Astrocyte of the cerebellum (primary cell): Measurements from ENCODE around the gene TIMM10B.
"Not testable (repeated sequence)": the region's sequence is repeated elsewhere in the genome, so short reads cannot be mapped to it uniquely, and the experiment has no call there.

Source experiments
- DNase-seq: peaks from one replicate; pipeline ENCODE4 v3.0.0-alpha.2; 2011; ENCODE audit warnings: low read depth
- H3K4me3 ChIP-seq: 2 replicates; pipeline ENCODE4 v1.5.1; 2011; ENCODE audit warnings: mild to moderate bottlenecking, low read depth, low read length, moderate library complexity
- in situ Hi-C: cut with HindIII; loops from 2 replicates; pipeline ENCODE4 v1.10.0; 2017; ENCODE audit warnings: low sequenced_read_pairs
- TF ChIP-seq, protein P1 (sequence below): IDR thresholded peaks from 2 replicates; pipeline ENCODE4 v1.5.1; 2012; ENCODE audit warnings: low read length, low read depth, moderate library complexity, mild to moderate bottlenecking; ENCODE audit errors: missing control alignments

Gene TIMM10B

DNA sequence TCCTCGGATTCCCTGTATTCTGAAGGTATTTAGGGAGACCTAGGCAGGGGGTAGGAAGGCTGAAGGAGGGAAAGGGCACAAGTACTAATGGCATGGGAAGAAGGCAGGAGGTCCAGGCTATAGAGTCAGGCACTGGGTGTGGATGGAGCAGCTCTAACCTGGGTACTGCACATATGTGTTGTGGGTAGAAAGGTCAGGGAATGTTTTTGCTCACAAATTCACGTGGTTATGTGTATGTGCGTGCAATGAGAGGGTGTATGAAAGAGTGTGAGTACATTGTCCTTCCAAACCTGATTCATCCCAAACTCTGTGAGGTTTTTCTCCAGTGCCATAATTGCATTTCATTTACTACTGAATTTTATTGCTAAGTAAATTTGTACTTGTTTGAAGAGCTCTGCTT lies 39.0 kb downstream of the TIMM10B start:
- TF ChIP-seq, protein P1, sequence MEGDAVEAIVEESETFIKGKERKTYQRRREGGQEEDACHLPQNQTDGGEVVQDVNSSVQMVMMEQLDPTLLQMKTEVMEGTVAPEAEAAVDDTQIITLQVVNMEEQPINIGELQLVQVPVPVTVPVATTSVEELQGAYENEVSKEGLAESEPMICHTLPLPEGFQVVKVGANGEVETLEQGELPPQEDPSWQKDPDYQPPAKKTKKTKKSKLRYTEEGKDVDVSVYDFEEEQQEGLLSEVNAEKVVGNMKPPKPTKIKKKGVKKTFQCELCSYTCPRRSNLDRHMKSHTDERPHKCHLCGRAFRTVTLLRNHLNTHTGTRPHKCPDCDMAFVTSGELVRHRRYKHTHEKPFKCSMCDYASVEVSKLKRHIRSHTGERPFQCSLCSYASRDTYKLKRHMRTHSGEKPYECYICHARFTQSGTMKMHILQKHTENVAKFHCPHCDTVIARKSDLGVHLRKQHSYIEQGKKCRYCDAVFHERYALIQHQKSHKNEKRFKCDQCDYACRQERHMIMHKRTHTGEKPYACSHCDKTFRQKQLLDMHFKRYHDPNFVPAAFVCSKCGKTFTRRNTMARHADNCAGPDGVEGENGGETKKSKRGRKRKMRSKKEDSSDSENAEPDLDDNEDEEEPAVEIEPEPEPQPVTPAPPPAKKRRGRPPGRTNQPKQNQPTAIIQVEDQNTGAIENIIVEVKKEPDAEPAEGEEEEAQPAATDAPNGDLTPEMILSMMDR = no peak
- DNase-seq = no peak
- H3K4me3 ChIP-seq = no peak overlapping the region
- in situ Hi-C loops = no loop called here

DNA sequence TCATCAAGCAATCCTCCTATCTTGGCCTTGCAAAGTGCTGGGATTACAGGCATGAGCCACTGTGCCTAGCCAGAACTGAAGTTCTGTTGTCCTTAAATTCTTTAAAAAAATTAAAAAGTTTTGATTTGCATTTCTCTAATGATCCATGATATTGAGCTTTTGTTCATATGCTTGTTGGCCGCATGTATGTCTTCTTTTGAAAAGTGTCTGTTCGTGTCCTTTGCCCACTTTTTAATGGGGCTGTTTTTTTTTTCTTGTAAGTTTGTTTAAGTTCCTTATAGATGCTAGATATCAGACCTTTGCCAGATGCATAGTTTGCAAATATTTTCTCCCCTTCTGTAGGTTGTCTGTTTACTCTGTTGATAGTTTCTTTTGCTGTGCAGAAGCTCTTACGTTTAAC lies 40.6 kb downstream of the TIMM10B start:
- in situ Hi-C loops, DNase-seq, H3K4me3 ChIP-seq: not testable (repeated sequence)

DNA sequence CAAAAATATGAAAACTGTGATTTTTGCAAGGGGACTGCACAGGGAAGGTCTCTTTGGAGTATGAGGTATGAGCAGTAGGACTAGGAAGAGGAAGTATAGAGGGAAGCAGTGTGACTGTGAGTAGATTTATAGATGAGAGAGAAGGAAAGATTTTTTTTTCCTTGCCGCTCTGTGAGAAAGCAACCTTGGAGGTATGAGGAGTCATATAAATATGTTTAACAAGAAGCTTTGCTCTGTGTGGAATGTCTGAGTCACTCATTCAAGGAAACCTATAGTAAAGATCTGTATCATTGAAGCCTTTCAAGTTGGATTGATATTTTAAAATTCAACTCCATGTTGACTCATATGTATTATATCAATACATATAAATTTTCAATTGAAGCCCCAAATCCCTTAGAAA lies 42.0 kb downstream of the TIMM10B start:
- TF ChIP-seq, protein P1 = no peak
- in situ Hi-C loops = no loop called here
- DNase-seq = peak; percentile 11
- H3K4me3 ChIP-seq = no peak overlapping the region

DNA sequence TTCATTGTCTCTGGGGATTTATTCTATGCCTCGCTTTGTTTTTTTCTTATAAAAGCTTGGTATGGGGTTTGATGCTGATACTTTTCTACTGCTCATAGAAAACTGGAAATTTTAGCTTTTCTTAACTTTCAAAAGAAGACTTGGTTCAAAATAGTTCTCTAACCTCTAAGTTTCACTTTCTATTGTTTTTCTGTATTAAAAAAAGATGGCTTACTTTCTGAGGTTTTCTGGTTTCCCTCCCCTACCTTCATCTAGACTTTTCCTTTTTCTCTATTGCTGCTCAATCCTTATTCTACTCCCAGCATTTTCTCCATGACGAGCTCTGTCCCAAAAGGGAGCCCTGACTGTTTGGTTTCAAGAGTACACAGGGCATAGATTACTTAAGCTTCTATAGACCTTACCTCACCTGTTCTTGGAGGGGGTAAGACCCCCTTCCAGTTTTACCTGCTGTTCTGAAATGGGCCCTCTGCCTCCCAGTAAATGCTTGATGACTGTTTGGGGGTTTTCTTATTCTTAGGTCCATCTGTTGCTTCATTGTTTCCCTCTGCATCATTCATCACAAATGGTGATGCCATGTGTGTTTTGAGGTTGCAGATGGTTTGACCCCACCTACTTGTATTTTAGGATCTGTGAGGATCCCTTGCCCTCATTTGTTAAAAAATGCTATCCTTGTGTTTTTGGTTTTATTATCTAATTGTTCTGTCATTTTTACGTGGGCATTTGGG lies 45.3 kb downstream of the TIMM10B start:
- TF ChIP-seq, protein P1 = no peak
- in situ Hi-C loops = no loop called here
- DNase-seq = no peak
- no peak overlapping the region for H3K4me3 ChIP-seq

DNA sequence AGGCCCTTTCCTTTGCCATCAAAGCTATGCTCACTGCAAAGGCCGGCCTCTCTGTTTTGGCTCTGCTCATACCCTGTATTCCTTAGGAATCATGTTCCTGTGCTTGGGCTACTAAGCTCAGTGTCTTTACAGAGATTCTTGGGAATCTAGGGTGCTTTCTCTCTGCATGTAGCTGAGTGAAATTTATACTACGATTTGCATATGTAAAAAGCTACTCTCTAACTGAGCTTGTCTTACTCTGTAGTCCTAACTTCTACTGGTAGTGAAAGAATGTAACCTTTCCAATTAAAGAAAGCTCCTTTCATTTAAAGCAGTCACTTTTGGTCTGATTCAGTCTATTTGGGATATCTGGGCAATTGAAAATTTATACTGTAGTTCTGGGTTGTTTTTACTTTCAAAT lies 48.0 kb downstream of the TIMM10B start:
- TF ChIP-seq, protein P1 = no peak

DNA sequence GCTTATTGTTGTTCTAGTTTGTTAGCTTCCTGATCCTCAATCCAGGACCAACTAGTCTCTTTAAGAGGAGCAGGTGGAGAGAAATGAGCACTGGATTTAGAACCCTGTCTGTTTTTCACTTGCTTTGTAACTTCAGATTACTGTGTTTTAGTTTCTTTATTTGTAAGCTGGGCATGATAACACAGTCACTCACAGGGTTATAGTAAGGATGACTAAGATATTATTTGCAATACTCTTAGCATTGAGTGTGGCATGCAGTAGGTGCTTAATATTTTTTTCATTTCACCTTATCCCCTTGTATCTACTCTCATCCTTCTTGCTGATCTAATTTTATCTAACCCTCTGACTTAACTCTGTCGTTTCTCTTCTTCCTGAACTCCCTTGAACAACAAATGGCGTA lies 49.5 kb downstream of the TIMM10B start:
- TF ChIP-seq, protein P1 = no peak
- in situ Hi-C loops = no loop called here
- no peak for DNase-seq
- no peak overlapping the region for H3K4me3 ChIP-seq

More for the DNA sequence above, 48.0 kb downstream of the TIMM10B start:
- in situ Hi-C loops = no loop called here
- no peak overlapping the region for H3K4me3 ChIP-seq
- DNase-seq = no peak

DNA sequence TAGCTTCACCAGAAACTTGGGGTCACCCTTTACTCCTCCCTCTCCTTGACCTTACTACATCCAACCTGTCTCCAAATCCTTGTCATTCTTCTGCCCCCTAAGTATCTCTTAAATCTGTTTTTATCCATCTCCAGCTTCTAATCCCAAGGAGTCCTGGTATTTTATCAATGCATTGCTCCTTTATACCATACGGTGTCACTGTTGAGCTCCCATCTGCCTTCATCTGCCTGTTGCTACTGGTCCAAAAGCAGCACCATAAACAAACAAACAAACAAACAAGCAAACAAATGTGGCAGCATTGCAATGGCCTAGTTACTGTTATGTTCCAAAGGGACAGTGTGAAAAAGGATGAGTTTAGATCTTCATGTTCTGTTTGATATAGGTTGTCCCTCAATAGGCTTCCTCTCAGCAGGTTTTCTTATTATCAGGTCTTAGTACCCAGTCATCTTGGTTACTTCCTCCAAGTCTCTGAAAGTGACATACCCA lies 50.0 kb downstream of the TIMM10B start:
- TF ChIP-seq, protein P1 = peak; percentile 84
- H3K4me3 ChIP-seq = no peak overlapping the region
- in situ Hi-C loops = no loop called here
- DNase-seq = peak; percentile 24
